GM12878 (cell line): Measurements from ENCODE around the gene DUOX1.
A peak's percentile ranks its signal among the peaks of the same experiment; 100 is the strongest.

Experiments used
- BRCA1 ChIP-seq: IDR thresholded peaks from 2 replicates; pipeline ENCODE4 v1.6.1; 2011; ENCODE audit warnings: low read depth, low read length, improper control_type of control experiment
- E2F4 ChIP-seq: IDR thresholded peaks from 2 replicates; pipeline ENCODE4 v1.6.1; 2012; ENCODE audit warnings: low read depth, low read length, improper control_type of control experiment
- EZH2 ChIP-seq: IDR thresholded peaks from 2 replicates; pipeline ENCODE4 v1.6.1; 2012; ENCODE audit warnings: low read depth, mild to moderate bottlenecking, control low read depth, inconsistent platforms, low read length, borderline replicate concordance; ENCODE audit not compliant: control insufficient read depth
- FOXK2 ChIP-seq: fragments of 450-650 bp; IDR thresholded peaks from 2 replicates; pipeline ENCODE4 v1.6.1; 2017; ENCODE audit warnings: mild to moderate bottlenecking, moderate library complexity
- FOXM1 ChIP-seq: IDR thresholded peaks from 2 replicates; pipeline ENCODE4 v1.6.1; 2012; ENCODE audit warnings: low read depth, mild to moderate bottlenecking, inconsistent platforms, low read length, moderate library complexity
- HDAC2 ChIP-seq: fragments of 200-600 bp; sonication (generic); IDR thresholded peaks from 2 replicates; pipeline ENCODE4 v1.6.1; 2017
- HDGF ChIP-seq: fragments of 450-650 bp; IDR thresholded peaks from 2 replicates; pipeline ENCODE4 v1.6.1; 2016; ENCODE audit warnings: antibody characterized with exemption
- MAX ChIP-seq: IDR thresholded peaks from 2 replicates; pipeline ENCODE4 v1.6.1; 2012; ENCODE audit warnings: low read depth, low read length, improper control_type of control experiment
- NFYA ChIP-seq: IDR thresholded peaks from 2 replicates; pipeline ENCODE4 v1.6.1; 2011; ENCODE audit warnings: low read depth, mild to moderate bottlenecking, low read length, improper control_type of control experiment, borderline replicate concordance
- POLR2A ChIP-seq: IDR thresholded peaks from 2 replicates; pipeline ENCODE4 v1.6.1; 2011; ENCODE audit warnings: low read depth, mild to moderate bottlenecking, low read length
- REST ChIP-seq: IDR thresholded peaks from 2 replicates; pipeline ENCODE4 v1.6.1; 2012; ENCODE audit warnings: mild to moderate bottlenecking, low read depth, low read length
- RFX5 ChIP-seq: IDR thresholded peaks from 2 replicates; pipeline ENCODE4 v1.6.1; 2011; ENCODE audit warnings: low read depth, low read length, improper control_type of control experiment
- TARDBP ChIP-seq: IDR thresholded peaks from 2 replicates; pipeline ENCODE4 v1.6.1; 2016; ENCODE audit warnings: borderline replicate concordance
- TF ChIP-seq, protein P1 (sequence below), 3 experiments: IDR thresholded peaks in 2 of 3; conservative IDR thresholded peaks in 1 of 3; 2 replicates each; pipeline ENCODE4 v1.5.1; 2011; ENCODE audit warnings: low read depth in 3 of 3, low read length in 3 of 3, mild to moderate bottlenecking in 3 of 3, control low read depth in 2 of 3, moderate library complexity in 2 of 3, inconsistent platforms in 1 of 3, mixed read lengths in 1 of 3; ENCODE audit not compliant: control insufficient read depth in 2 of 3, insufficient read depth in 1 of 3; ENCODE audit errors: extremely low read depth in 1 of 3

DNA sequence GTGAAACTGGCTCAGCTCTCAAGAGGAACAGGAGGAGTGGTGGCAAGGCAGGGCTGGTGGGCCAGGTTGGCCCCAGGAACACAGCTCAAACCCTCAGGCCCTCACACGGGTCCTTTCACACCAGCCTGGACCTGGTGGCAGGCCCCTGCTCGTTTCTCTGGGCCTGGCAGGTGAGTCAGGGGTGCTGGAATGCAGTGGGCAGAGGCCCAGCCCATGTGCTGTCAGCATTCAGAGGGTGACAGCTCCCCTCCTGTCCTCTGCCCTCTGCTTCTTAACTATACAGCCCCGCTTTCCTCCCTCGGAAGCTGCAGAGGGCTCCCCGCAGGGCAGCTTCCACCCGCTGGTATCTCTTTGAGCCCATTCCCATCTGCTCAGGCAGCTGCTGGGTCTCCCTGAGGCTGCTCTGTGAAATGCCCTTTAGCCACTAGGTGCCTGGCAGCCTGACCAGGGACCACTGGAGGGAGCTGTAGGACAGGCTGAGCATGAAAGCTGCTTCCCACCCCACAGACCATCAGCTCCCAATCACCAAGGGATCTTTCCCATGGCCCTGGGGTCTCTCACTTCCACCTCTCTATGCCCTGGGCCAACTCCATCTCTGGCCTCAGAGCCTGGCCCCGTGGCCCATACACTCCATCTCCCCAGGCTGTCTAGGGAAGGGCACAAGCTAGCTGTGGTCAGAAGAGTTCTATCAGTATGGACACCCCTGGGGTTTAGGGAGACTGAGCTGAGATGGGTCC lies 33.1 kb downstream of the DUOX1 start:
- TF ChIP-seq FOXK2 (no peak), RFX5 (no peak), MAX (no peak), TARDBP (no peak), FOXM1 (no peak), POLR2A (peak; percentile 34), NFYA (no peak), E2F4 (no peak), BRCA1 (no peak), HDAC2 (no peak), REST (no peak), HDGF (no peak), EZH2 (no peak)
- TF ChIP-seq, protein P1, sequence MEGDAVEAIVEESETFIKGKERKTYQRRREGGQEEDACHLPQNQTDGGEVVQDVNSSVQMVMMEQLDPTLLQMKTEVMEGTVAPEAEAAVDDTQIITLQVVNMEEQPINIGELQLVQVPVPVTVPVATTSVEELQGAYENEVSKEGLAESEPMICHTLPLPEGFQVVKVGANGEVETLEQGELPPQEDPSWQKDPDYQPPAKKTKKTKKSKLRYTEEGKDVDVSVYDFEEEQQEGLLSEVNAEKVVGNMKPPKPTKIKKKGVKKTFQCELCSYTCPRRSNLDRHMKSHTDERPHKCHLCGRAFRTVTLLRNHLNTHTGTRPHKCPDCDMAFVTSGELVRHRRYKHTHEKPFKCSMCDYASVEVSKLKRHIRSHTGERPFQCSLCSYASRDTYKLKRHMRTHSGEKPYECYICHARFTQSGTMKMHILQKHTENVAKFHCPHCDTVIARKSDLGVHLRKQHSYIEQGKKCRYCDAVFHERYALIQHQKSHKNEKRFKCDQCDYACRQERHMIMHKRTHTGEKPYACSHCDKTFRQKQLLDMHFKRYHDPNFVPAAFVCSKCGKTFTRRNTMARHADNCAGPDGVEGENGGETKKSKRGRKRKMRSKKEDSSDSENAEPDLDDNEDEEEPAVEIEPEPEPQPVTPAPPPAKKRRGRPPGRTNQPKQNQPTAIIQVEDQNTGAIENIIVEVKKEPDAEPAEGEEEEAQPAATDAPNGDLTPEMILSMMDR (IDR thresholded peaks at IDR 0.05 in 2 of 3, conservative IDR thresholded peaks at IDR 0.05 in 1 of 3; ENCODE audit: control insufficient read depth in 2 of 3, extremely low read depth in 1 of 3, insufficient read depth in 1 of 3, low read depth in 3 of 3, low read length in 3 of 3): peak; percentile 89 to 98 (median 96)
